ENCODE results near the gene NT5C3A. TPM values are rescaled to one million over a fixed set of nuclear protein-coding genes. Genes with fewer than 3 reads are reported as not detected.

The NT5C3A gene
- total and polyA plus RNA-seq, 2 of the 8 experiments (the other 6 are each of a cell fraction or from before 2014, with no cell fraction given) = 7.5 to 22.7 TPM

- no peak overlapping the region for H2AK5ac ChIP-seq (ENCODE audit: low read depth, low read length)
- H3K23ac ChIP-seq (ENCODE audit: insufficient read length) = no peak overlapping the region
- no peak overlapping the region for H2BK20ac ChIP-seq (ENCODE audit: low read length)
- H3K4me2 ChIP-seq (ENCODE audit: insufficient read depth in 1 of 2, low read depth in 2 of 2, low read length in 2 of 2) = peak overlapping the region; percentile 63 to 74; a peak in 3 of 4 replicates
- no peak overlapping the region for H2BK12ac ChIP-seq (ENCODE audit: low read depth, low read length)
- H3K79me1 ChIP-seq (ENCODE audit: low read depth, low read length) = peaks cover 5% of the 10 kb centered on the region
- no peak overlapping the region; a peak in 1 of 7 replicates for H3K9ac ChIP-seq (replicated peaks in 1 of 4; ENCODE audit: extremely low read depth in 1 of 4, low read depth in 3 of 4, low read length in 3 of 4)
- peak overlapping the region in 1 of 4 experiments; percentile 98; a peak in 2 of 8 replicates for H3K4me3 ChIP-seq (ENCODE audit: extremely low read depth in 1 of 4, insufficient read depth in 2 of 4, low read depth in 3 of 4, low read length in 4 of 4)
- H3K4me1 ChIP-seq (replicated peaks in 1 of 4; ENCODE audit: control insufficient read depth in 3 of 4, insufficient read depth in 4 of 4, low read length in 3 of 4) = peaks cover 0 to 5% (median 1%) of the 10 kb centered on the region in 4 experiments; a peak in 2 of 7 replicates
- H3K27ac ChIP-seq (ENCODE audit: low read depth, low read length) = no peak overlapping the region
- no peak overlapping the region for H3K18ac ChIP-seq (ENCODE audit: extremely low read depth, low read length)
- WGBS, 2 experiments (ENCODE audit: extremely low coverage in 1 of 2, insufficient coverage in 1 of 2, insufficient read length in 1 of 2, insufficient replicate concordance in 2 of 2, low coverage in 1 of 2, low lambda C conversion rate in 2 of 2, missing lambda C conversion rate in 1 of 2) = 45% methylated on average over 7 of the region's 7 CpGs; no CpG with 5 or more reads in 1 of the 2 experiments
- H4K20me1 ChIP-seq (replicated peaks in 1 of 2; ENCODE audit: control insufficient read depth in 1 of 2, insufficient read depth in 2 of 2, low read length in 2 of 2) = peaks cover under 1 to 7% of the 10 kb centered on the region in 2 experiments
- no peak overlapping the region for H4K91ac ChIP-seq (replicated peaks; ENCODE audit: insufficient read length, low read length)
- H3K9me3 ChIP-seq (ENCODE audit: insufficient read depth in 2 of 2, low read depth in 1 of 2, low read length in 1 of 2) = no peaks in the 10 kb centered on the region
- H4K5ac ChIP-seq (ENCODE audit: insufficient read length, low read depth, low read length) = no peak overlapping the region
- H3K23me2 ChIP-seq (ENCODE audit: low read depth, low read length) = 0 out of 2 replicates have a peak, but pooled peaks cover 2% of the 10 kb centered on the region
- no peak overlapping the region for H3K14ac ChIP-seq (ENCODE audit: insufficient read length)
- DNase-seq (ENCODE audit: low read depth in 1 of 2, low spot score in 2 of 2) (peak in 1 of 2 experiments; percentile 56), FAIRE-seq (peak; percentile 78)
- peaks cover 0 to 3% (median 0%) of the 10 kb centered on the region in 4 experiments; a peak in 1 of 7 replicates for H3K27me3 ChIP-seq (replicated peaks in 1 of 4; ENCODE audit: control insufficient read depth in 3 of 4, extremely low read depth in 1 of 4, insufficient read depth in 3 of 4, low read length in 3 of 4)
- no peak overlapping the region for H2BK120ac ChIP-seq (replicated peaks; ENCODE audit: low read depth, low read length)
- peaks cover 3 to 28% of the 10 kb centered on the region in 2 experiments; a peak in 3 of 4 replicates for H3K79me2 ChIP-seq (ENCODE audit: control insufficient read depth in 1 of 2, insufficient read depth in 2 of 2, low read length in 2 of 2)
- H3K4ac ChIP-seq (replicated peaks; ENCODE audit: insufficient read length, low read depth, low read length) = no peak overlapping the region
- ChIA-PET POLR2A (ENCODE audit: partially characterized antibody) (interaction anchor here (0.9 to 2.3 kb wide), 4 partner anchors 10 to 215 kb away, joined by 3 to 6 read pairs (median 4); partner anchors contain the start of gene NT5C3A), CTCF (ENCODE audit: partially characterized antibody) (interaction anchor here (0.6 to 3.5 kb wide), 31 partner anchors 15 to 348 kb away, joined by 3 to 12 read pairs (median 4); partner anchors contain the start of gene NT5C3A)
- no peak overlapping the region for H4K8ac ChIP-seq (ENCODE audit: extremely low read depth, insufficient read depth, low read length)
- no peak overlapping the region for H2BK5ac ChIP-seq (ENCODE audit: low read depth, low read length)
- H2AFZ ChIP-seq (ENCODE audit: low read length) = no peak overlapping the region
- H2BK15ac ChIP-seq (ENCODE audit: low read length) = no peak overlapping the region
- H3K56ac ChIP-seq (replicated peaks; ENCODE audit: insufficient read length, low read depth, low read length) = no peak overlapping the region
- H3K36me3 ChIP-seq (ENCODE audit: control insufficient read depth in 2 of 4, insufficient read depth in 4 of 4, low read length in 3 of 4) = peaks cover 0 to 10% (median 6%) of the 10 kb centered on the region in 4 experiments; a peak in 3 of 8 replicates
- TF ChIP-seq BACH1 (IDR thresholded peaks at IDR 0.05; ENCODE audit: low read length) = no peak
- TF ChIP-seq TBP (IDR thresholded peaks at IDR 0.05; ENCODE audit: low read depth, low read length) = 0 out of 2 replicates have a peak, but pooled peaks have one; percentile 16
- TF ChIP-seq SIN3A (conservative IDR thresholded peaks at IDR 0.05 in 1 of 2, IDR thresholded peaks at IDR 0.05 in 1 of 2; ENCODE audit: low read depth in 1 of 2, low read length in 2 of 2) = 0 out of 4 replicates have a peak, but pooled peaks of 1 of the 2 experiments have one; percentile 42
- no peak for TF ChIP-seq EZH2 (IDR thresholded peaks at IDR 0.05; ENCODE audit: low read depth, low read length, severe bottlenecking)
- no peak for TF ChIP-seq PHF8 (conservative IDR thresholded peaks at IDR 0.05; ENCODE audit: low read depth, low read length)
- peak; percentile 89 to 91 for TF ChIP-seq RAD21 (IDR thresholded peaks at IDR 0.05 in 1 of 2, conservative IDR thresholded peaks at IDR 0.05 in 1 of 2; ENCODE audit: low read depth in 2 of 2, low read length in 2 of 2)
Observed at GRCh38 chr7:33107136-33108066, 44.8 kb upstream of the NT5C3A start.

All from H1 (cell line).